ENCODE data around the gene PLXNB2.
"Not testable (repeated sequence)": the region's sequence is repeated elsewhere in the genome, so short reads cannot be mapped to it uniquely, and the experiment has no call there.

Gene PLXNB2

DNA sequence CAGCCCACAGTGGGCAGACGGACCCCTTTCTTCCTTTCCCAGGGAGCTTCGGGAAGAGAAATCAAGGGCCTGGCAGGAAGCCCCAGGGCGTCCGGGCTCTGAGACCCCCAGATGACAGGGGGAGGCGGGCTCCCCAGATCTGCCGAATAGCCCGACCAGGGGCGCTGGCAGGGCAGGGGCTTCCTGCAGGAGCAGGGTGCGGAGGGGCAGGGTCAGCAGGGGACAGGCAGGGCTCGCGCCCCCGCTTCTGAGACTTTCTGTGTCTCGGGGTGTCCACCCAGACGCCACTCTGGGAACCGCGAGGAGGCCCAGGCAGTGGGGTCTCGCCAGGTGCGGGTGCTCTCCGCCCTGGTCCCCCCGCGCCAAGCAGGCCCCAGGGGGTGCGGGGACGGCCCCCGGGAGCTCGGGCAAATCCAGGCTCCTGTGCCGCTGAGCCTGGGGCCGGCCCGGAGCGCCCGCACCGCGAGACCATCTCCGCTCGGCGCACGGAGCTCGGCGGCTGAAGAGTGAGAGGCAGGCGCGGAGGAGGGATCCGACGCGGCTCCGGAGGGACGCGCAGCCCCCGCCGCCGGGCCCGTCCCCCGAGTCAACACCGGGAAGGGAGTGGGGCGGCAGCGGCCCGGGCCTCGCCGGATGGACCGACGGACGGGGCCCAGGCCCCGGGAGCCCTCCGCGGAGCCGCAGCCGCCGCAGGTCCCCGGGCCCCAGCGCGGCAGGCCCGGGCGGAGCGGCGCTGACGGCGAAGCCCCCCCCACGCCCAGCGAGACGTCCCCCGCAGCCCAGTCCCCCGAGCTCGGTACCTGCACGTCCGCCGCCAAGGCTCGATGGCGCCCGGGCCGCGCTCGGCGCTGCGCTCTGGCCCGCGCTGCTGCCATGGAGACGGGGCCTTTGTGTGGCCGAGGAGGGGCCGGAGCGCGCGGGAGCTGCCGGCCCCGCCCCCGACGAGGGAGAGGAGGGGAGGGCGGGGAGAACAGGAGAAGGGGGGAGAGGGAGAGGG lies at the start of gene PLXNB2:
Gene PLXNB2 (minus strand): TSS at position 894 of the 997 bp plus-strand sequence. CDS start 17,062 bp downstream, outside the sequence.
- DNase-seq: peak; percentile 44 to 84 (median 72)

DNA sequence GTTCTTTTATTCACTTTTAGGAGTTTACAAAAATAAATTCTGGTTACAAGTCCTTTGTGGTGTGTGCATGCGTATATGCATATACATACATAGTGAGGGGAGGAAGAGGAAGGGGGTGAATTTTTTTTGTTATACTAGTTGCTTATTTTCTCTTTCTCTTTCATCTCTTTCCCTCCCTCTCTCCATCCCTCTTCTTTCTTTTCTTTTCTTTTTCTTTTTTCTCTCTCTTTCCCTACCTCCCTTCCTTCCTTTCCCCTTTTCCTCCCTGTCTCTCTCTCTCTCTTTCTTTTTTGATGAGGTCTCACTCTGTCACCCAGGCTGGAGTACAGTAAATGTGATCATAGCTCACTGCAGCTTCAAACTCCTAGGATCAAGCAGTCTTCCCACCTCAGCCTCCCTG lies 49.8 kb upstream of the PLXNB2 start:
- no peak for DNase-seq

DNA sequence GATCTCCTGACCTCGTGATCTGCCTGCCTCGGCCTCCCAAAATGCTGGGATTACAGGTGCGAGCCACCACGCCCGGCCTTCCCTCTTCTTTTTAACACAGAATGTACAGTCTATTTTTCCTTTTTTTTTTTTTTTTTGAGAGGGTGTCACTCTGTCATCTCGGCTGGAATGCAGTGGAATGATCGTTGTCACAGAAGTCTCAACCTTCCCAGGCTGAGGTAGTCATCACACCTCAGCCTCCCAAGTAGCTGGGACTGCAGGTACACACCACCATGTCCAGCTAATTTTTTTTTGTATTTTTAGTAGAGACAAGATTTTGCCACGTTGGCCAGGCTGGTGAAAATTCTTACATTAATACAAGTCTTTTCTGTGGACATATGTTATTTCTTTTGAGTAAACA lies 48.7 kb upstream of the PLXNB2 start:
- DNase-seq: no peak

DNA sequence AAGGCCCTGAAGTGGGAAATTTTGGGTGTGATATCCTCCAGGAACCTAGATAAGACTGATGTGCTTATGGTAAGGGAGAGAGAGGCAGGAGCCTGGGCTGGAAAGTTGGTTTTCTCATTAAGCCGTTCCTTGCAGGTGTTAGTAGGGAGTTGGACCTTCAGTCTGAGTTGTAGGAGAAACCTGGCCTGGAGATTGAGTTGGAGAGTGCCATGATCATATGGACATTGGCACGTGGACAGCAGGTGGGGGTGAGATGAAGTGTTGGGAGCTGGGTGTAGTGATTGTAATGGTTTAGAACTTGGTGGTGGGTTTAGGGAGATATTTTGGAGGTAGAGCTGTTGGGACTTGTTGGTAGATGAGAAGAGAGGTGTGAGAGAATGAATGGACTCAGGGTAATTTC lies 40.6 kb upstream of the PLXNB2 start:
- DNase-seq: no peak

- no peak for DNase-seq
These were observed 39.7 kb upstream of the PLXNB2 start for GRCh38 chr22:50347157-50347556.

DNA sequence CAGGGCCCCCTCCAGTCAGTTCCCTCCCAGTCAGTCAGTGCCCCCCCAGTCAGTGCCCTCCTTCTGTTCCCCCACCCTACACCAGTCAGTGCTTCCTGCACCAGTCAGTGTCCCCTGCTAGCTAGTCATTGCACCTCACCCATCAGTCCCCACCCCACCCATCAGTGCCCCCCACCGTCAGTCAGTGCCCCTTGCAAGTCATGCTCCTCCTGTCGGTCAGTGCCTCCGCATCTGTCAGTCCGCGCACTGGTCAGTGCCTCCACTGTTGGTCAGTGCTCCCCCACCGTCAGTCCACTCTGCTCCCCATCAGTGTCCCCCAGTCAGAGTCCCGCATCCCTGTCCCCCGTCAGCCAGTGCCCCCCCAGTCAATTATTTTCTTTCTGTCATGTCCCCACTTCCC lies 39.0 kb upstream of the PLXNB2 start:
- DNase-seq: no peak

- no peak for DNase-seq
These were observed 36.1 kb upstream of the PLXNB2 start for GRCh38 chr22:50343541-50343935.

DNA sequence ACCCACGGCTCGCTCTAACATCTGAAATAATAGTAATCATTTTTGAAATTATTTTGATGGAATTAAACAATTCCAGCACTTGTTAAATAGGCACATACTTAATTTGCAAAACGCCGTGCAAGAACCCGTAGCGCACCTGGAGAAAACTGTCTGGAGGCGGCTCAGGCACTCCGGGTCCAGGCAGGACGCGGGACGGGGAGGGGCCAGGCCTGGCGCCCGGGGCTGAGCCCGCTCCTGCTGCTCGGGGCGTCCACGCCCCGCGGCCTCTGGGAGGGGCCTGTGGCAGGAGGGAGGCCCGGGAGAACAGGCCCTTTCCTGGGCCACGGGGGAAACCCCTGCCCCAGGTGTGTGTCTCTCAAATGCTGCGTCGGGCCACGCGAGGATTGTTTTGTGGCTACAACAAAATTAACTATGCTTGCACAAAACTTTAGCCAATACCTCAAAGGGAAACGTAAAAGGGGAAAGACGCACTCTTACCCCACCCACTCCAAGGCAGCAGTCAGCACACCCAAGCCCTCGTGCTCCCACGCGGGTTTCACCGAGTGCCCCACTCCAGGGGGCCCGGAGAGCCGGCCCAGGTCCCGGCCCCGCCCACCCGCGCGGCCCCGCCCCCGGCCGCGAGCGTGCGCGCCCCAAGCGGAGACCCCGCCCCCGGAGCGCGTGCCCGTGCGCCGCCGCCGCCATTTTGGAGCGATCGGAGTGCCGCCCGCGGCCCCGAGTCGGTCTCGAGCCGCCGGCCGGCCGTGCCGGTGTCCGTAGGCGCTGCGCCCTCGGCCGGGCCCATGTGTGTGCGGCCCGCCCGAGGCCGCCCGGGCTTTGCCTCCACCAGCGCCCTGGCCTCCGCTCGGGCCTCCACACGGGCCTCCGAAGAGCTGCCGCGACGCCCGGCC lies 35.5 kb upstream of the PLXNB2 start, which contains the start of gene PPP6R2:
Gene PPP6R2 (plus strand): TSS at position 677 of the 890 bp plus-strand sequence. CDS start 50,582 bp downstream, outside the sequence.
- peak; percentile 45 to 63 (median 61) for DNase-seq

DNA sequence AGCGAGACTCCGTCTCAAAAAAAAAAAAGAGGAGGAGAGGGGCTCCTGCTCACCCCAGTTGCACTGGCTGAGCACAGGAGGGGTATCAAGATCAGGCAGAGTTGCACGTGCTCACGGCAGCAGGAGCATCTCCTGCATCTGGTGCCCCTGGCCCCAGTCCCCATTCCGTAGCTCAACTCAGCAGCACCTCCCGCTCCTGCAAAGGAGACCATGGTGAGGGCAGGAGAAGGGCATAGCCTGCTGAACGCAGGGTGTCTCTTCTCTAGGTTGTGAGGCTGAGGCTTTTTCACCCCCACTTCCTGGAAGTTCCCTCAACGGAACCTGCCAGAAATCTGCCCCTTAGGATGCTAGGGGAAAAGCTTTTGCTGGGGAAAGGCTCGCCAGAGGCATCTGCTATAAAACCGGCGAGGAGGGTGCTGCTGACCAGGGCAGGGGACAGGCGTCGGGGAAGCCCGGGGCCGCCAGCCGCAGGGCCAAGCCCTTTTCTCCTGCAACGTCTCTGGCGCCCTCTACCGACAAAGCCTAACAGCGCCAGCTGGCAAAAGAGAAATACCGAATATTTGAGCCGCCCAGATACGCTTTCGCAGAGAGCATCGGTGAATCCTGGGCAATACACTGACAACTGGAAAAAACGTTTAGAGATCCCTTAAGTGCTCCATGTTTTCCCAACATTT lies 34.7 kb upstream of the PLXNB2 start:
- DNase-seq: peak; percentile 53 to 88 (median 73)

DNA sequence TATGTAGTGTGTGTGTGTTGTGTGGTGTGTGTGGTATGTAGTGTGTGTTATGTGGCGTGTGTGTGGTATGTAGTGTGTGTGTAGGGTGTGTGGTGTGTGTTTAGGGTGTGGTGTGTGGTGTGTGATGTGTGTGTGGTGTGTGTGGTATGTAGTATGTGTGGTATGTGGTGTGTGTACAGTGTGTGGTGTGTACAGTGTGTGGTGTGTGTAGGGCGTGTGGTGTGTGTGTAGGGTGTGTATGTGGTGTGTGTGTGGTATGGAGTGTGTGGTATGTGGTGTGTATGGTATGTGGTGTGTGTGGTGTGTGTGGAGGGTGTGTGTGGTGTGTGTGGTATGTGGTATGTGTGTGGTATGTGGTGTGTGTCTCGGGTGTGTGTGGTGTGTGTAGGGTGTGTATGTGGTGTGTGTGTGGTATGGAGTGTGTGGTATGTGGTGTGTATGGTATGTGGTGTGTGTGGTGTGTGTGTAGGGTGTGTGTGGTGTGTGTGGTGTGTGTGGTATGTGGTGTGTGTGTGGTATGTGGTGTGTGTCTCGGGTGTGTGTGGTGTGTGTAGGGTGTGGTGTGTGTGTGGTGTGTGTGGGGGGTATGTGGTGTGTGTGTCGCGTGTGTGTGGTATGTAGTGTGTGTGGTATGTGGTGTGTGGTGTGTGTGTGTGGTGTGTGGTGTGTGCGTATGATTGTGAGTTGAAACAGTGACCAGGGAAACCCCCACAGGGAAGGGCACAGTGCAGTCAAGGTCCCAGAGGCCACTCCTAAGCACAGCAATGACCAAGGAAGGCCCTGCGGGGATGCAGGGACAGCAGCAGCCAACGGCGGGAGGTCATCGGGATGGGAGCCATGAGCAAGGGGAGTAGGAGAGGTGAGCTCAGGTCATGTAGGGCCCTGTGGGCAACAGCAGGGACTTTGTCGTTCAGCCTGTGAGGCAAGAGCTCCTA lies 32.8 kb upstream of the PLXNB2 start:
- DNase-seq: peak in 1 of 3 experiments; percentile 1

DNA sequence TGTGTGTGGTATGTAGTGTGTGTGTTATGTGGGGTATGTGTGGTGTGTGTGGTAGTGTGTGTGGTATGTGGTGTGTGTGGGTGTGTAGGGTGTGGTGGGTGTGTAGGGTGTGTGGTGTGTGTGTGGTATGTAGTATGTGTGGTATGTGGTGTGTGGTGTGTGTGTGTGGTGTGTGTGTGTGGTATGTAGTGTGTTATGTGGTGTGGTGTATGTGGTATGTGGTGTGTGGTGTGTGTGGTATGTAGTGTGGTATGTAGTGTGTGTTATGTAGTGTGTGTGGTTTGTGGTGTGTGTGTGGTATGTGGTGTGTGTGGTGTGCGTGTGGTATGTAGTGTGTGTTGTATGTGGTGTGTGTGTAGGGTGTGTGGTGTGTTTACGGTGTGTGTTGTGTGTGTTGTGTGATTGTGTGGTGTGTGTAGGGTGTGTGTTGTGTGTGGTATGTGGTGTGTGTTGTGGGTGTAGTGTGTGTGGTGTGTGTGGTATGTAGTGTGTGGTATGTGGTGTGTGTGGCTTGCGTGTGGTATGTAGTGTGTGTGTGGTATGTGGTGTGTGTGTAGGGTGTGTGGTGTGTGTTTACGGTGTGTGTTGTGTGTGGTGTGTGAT lies 31.5 kb upstream of the PLXNB2 start:
- DNase-seq: no peak

DNA sequence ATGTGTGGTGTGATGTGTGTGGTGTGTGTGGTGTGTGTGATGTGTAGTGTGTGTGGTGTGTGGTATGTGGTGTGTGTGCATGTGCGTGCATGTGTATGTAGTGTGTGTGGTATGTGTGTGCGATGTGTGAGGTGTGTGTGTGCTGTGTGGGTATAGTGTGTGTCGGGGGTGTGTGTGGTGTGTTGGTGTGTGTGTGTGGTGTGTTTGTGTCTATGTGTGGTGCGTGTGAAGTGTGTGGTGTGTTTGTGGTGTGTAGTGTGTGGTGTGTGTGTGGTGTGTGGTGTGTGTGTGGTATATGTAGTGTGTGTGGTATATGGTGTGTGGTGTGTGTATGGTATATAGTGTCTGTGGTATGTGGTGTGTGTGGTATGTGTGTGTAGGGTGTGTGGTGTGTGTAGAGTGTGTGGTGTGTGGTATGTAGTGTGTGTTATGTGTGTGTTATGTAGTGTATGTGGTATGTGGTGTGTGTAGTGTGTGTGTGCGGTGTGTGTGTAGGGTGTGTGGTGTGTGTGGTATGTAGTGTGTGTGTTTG lies 30.7 kb upstream of the PLXNB2 start:
- DNase-seq: no peak

- no peak for DNase-seq
These were observed 30.0 kb upstream of the PLXNB2 start for GRCh38 chr22:50337262-50338041.

DNA sequence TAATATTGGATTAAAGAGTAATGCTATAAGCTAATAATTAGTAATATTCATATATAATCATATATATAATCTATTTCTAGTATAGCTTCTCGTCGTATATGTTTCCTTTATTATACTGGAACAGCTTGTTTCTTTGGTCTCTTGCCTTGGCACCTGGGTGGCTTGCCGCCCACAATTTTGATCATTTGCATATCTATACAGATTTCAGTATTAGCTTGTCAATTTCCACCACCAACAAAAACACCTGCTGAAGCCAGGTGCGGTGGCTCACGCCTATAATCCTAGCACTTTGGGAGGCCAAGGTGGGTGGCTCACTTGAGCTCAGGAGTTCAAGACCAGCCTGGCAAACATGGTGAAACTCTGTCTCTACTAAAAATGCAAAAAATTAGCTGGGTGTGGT lies 27.0 kb upstream of the PLXNB2 start:
- not testable (repeated sequence) for DNase-seq

DNA sequence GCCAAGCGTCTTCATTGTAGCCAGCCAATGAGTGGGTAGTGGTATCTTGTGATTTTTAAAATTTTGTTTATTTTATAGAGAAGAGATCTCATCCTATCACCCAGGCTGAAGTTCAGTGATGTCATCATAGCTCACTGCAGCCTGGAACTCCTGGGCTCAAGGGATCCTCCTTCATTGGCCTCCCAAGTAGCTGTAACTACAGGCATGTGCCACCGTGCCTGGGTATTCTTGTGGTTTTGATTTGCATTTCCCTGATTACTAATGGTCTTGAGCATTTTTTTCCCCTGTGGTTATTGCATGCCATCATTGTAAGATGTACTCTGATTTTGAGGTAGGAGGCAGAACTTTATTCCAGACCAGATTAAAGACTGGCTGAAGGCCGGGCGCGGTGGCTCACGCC lies 21.8 kb upstream of the PLXNB2 start:
- DNase-seq: no peak

- no peak for DNase-seq
These were observed 20.2 kb upstream of the PLXNB2 start for GRCh38 chr22:50327711-50328019.

DNA sequence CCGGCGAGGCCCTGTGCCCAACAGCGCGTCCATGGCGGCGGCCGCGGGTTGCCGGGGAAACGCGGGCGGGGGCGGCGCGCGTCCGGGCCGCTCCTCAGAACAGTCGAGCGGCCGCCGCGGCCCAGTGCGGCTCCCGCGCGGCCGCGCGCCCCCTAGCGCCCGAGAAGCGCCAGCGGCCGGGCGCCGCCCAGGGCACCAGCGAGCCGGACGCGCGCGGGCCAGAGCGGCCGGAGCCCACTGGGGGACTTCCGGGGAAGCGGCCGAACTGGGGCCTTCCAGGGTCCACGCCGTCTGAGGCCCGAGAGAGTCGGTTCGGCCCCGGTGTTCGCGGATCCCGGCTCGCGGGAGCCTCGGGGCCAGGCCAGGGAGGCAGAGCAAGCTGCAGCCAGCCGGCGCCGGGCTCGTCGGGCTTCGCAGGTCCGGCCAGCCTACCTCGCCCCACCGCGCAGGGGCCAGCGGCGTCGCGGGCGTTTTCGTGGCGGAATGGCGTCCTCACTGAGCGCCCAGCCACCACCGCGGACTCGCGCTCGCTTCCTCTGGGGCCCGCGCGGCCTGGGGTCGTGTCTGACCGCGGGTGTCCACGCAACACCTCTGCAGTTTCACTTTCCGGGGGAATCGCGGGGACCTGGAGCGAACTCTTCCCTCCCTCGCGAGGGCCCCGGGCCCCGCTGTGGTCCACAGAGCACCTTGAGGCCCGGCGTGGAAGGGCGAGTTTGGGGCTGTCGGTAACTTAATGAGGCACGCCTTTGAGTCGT lies 19.7 kb upstream of the PLXNB2 start, which contains the start of gene DENND6B:
Gene DENND6B (minus strand): TSS at position 57 of the 755 bp plus-strand sequence. CDS start 24 bp downstream, at position 33.
- DNase-seq: peak; percentile 57 to 84 (median 82)

DNA sequence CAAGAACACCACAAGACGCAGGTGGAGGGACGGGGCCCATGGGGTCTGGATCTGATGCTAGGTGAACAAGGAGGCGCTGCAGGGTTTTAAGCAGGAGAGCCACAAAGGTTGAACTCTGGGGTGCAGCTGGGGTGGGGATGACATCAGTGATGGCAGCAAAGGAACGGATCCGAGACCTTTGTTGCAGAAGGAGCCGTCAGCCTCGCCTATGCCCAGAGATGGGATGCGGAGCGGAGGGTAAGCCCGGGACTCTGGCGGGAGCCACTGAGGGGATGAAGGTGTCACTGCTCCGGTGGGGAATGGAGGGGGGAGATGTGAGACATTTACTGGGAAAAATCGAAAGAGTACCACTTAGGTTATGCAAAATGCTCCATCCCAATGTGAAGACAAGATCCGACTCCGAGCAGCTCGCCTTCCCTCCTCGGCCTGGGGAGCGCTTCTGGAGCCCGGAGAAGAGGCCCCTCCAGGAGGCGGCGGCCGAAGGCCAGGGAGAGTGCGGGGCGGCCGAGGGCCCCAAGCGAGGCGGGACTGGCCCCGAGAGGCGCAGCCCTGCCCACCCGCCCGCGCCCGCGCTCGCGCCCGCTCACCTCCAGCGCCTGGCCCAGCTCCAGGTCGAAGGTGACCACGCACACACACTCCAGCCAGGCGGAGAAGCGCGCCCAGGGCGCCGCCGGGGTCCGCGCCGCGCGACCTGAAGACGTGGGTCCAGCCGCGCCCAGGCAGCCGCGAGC lies 18.9 kb upstream of the PLXNB2 start:
- DNase-seq: peak; percentile 8 to 55 (median 44)

Measured in NCI-H1417 (cell line).